GM18867 (cell line): ENCODE results near the gene KCNMA1.
"Not testable (repeated sequence)": the region's sequence is repeated elsewhere in the genome, so short reads cannot be mapped to it uniquely, and the experiment has no call there.

Source experiments
- ATAC-seq: cut with Tn5 transposase; IDR thresholded peaks from one replicate; pipeline ENCODE4 v1.9.1; 2021; ENCODE audit warnings: mild to moderate bottlenecking, moderate library complexity; ENCODE audit not compliant: unreplicated experiment

Gene KCNMA1

GRCh38 chr10:77664696-77665095 is 27.1 kb upstream of the KCNMA1 start:
- no peak for ATAC-seq

DNA sequence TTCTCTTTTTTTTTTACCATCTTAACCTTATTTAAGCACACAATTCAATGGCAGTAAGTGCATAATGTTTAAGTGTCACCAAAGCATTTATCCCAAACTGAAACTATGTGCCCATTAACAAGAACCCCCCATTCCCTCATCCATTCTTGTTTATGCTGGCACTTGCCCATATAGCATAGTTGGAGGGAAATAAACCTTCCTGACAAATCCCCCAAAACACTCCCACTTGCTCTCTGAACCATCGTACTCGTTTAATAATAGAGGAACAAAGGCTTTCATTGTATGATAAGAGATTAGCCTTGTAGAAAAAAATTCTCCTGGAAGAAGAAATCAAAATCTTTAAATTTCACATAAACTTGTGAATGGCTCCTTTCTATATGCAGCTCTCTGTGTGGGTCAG is 26.4 kb upstream of the KCNMA1 start:
- ATAC-seq = no peak

GRCh38 chr10:77661674-77662073 is 24.1 kb upstream of the KCNMA1 start:
- ATAC-seq = no peak

DNA sequence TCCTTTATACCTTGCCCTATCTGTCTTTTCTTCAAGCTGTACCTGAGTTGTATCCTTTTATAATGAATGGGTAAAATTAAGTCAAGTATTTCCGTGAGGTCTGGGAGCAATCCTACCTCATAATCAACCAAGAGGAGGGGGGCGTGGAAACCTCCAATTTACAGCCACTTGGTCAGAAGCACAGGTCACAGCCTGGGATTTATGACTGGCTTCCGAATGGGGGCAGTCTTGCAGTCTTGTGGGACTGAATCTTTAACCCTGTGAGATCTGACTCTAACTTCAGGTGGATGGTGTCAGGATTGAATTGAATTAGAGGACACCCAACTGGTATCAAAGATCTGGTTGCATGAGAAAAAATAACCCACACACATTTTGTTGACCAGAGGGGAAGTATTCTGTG is 23.5 kb upstream of the KCNMA1 start:
- no peak for ATAC-seq

DNA sequence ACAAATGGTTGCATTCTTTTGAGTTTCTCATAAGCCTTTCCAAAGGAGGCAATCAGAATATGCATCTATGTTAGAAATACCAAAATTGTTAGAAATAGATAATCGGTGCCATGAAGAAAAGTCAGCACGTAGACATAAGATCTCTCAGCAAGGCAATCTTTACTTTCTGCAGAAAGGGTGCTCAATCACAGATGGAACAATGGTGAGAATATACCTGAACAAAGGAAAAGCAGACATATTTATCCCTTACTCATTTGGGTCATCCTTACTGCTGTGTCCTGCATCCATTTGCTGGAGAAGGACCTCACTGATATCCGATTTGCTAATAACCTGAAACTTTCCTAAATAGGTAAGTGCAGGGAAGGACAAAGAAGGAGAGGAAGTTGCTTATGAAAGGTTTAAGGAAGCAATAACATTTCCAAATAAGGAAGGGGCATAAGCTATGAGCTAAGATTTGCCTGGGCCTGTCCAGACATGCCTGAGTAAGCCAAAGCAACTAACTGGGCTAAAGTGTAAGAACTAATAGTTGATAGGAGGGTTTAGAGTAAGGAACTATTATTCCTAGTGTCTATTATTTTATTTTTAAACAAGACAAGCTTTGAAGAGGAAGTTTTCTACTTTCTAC is 21.6 kb upstream of the KCNMA1 start:
- ATAC-seq = not testable (repeated sequence)

- no peak for ATAC-seq
These were observed 15.6 kb upstream of the KCNMA1 start for GRCh38 chr10:77653210-77653609.

DNA sequence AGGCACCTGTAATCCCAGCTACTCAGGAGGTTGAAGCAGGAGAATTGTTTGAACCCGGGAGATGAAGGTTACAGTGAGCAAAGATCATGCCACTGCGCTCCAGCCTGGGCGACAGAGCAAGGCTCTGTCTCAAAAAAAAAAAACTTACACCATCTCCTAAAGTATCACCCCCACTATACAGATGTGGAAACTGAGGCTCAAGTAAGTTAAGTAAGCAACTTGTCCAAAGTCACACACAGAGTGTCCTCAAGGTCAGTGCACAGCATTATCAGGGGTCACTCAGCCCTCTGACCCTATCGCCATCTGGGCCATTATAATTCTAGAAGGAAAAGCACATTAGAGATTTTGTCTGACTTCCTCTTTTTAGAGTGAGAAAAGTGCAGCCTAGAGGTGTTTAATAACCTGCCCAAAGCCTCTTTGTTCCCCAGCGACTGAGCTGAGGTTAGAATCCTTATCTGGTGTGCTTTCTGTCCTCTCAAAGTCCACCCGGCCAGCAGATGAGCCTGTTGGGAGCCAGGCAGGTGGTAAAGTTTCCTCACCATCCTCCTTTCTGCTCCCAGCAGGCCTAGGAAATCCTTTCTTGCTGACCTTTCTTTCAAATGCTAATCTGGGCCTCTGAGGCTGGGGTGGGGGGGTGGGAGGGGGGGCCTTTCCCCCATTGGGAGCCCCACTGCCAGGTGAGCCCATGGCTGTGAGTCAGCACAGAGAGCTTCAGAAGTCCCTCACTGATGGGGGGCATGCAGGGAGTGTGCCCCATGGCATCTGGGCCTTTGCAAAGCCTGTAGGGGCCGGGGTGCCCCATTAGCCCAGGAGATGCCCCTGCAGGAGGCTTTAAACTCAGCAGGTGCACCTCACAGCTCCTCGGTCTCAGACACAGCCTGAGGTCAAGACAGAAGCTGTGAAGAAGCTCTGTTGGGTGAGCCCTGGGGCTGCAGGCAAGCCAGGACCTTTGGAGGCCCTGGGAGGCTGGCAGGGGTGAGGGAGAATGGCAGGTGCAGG is 12.0 kb upstream of the KCNMA1 start:
- ATAC-seq = peak; percentile 71

GRCh38 chr10:77648472-77648871 is 10.9 kb upstream of the KCNMA1 start:
- ATAC-seq = no peak

DNA sequence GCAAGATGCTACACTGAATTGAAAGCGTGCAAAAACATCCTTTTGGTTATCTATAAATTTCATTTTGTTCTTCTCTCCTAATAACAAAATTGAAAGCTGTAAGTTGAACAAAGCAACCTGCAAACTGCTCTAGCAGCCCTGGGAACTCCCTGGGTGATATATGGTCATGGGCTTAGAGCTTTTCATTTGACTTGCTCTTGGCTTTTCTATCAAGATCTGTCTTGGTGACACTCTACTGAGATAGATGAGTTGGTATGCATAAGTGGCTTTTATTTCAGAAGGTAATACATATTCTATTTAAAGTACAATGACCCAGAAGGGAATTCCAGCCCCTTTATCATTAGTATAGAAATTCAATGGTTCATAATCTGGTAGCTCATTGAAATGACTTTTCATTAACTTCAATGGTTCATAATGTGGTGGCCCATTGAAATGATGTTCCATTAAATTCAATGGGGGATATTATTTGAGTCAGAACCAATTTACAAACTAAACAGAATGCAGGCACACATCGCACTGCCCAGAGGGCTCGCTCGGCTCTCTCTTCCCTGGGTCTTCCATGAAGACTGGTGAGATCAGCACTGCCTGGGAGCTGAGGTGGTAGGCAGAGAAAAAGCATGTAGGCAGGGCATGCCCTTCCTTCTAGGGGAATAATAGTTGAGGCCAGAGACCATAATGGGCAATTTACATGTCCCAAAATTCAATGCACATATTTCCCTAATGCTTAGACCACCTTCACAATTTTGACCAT is 10.1 kb upstream of the KCNMA1 start:
- ATAC-seq = no peak

GRCh38 chr10:77644557-77645243 is 7.1 kb upstream of the KCNMA1 start:
- no peak for ATAC-seq

- peak; percentile 45 for ATAC-seq
These were observed 6.3 kb upstream of the KCNMA1 start for GRCh38 chr10:77643795-77644468.

- ATAC-seq = no peak
These were observed 4.3 kb upstream of the KCNMA1 start for GRCh38 chr10:77641788-77642397.

DNA sequence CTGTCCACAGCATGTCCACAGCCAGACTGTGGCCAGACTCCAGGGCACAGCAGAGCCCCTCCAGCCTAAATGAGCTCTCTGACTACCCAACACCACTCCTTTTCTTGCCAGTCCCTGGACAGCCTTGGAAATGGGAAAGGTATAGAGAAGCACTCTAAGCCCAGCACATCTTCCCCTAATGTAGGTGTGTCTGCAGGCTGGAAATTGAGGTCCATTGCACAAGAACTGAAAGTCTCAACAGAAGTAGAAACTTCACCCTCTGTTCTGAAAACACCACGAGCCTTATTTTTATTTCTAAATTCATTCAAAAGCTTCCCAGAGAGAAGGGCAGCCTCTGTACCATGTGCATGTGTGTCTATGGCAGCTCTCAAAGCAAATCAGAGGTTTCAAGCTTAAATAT is 3.7 kb upstream of the KCNMA1 start:
- no peak for ATAC-seq

GRCh38 chr10:77640167-77640566 is 2.6 kb upstream of the KCNMA1 start:
- ATAC-seq = no peak

DNA sequence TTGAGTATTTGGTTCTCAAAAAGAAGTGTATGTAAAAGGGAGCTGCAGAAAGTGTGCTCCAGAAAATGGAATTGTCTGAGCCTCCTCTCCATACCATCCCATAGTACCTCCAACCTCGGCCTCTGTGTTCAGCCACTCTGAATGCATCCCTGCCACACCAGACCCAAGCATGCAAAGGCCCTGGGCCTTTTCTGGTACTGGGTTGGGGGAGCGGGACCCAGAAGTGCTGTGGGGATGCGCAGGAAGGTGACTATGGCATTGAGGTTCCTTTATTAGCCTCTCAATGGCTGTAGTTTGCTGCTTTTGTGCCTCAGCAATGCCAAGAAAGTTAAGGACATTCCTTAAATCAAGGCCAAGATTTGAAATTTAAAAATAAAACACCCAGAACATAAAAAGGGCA is 2.1 kb upstream of the KCNMA1 start:
- no peak for ATAC-seq

DNA sequence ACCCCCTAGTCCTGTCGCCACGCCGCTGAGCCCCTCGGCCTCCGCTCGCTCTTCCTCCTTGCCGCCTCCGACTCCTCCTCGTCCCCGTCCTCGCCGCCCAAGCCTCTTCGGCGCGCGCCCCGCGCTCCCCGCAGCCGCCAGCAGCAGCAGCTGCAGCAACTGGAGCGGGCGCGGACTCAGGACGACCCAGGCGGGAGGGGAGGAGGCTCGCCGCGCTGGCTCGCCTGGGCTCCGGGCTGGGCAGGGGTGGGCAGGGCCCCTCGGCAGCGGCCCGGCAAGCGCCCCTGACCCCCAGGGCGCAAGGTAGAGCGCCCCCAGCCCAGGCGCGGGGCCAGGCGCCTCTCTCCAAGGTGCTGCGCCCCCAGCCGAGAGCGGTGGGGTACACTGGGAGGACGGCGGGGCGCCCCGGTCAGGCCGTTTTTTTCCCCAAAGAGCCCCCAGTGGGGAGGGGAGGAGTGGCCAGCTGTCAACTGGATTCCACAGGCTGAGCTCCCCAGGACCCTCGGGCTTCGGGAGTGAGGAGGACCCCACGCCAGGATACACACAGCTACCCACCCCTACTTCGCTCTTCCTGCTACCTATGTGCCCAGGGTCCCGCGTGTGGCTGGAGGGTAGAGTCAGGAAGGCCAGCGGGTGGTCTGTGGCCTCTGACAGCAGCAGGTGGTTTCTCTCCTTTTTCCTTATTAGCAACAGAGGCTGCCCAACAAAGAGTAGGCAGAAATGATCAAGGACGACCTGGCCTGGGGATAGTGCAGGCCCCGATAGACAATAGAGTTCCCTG is 903 bp upstream of the KCNMA1 start:
- peak; percentile 23 for ATAC-seq

DNA sequence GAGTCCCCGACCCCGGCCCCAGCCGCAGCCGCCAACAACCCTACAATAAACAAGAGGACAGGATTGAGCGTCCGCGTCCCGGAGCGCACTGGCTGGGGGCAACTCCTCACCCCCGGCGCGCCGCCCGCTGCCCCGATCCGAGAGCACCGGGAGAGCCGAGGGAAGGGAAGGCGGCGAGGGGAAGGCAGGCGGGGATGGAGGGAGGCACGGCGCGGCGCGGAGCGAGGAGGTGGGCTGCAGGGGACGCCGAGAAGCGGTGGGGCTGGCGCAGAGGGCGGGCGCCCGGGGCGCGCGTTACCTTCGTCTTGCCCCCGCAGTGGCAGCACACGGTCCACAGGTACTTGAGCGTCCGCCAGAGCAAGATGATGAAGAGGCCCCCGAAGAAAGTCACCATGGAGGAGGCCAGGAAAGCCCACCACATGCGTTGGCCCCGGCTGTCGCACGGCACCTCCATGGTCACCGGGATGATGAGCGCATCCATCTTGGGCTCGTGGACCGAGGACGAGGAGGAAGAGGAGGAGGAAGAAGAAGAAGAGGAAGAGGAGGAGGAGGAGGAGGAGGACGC is 559 bp downstream of the KCNMA1 start:
- ATAC-seq = no peak

DNA sequence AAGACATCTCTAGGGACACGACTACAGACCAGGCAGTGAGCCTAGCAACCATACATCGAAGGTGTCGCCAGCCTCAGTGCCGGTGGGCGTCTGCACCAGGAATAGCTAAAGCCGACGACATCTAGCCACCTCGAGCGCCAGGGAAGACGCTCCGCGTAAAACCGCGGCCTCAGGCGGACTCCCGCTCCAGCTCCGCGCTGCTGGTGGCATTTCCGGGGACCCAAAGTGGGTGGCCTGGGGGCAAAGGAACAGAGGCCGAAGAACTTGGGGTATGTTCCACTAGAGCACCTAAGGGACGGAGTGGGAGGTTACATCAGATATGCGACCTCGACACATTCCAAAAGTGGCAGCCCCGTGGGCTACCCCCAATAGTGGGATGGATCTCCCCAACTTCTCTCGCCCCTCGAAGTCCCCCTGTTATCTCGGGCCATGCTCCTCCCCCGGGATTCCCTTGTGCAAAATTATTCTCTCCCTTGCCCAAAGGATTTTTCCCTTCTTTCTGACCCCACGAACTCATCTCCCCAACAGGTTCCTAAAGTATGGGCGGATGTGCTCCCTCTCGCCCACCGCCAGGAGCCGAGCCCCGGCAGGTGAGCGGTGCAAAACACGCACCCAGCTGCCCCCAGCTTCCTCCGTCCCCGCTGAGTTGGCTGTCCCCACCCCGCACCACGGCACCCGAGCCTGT is 1.2 kb downstream of the KCNMA1 start:
- no peak for ATAC-seq
